MCF 10A (cell line): ENCODE measurements around the gene CA12. TPM values are rescaled to one million over a fixed set of nuclear protein-coding genes. Genes with fewer than 3 reads are reported as not detected.
A peak's percentile ranks its signal among the peaks of the same experiment; 100 is the strongest.

Experiments used
- BruUV-seq: library from RNA; stranded (reverse); fragments of 400-500 nt; replicated peaks from 2 replicates; lab custom pipeline; 2021; lab: Mats Ljungman, UMichigan
- CTCF ChIA-PET: fragments of 300-600 bp; sonication (Branson Sonifier 250); formaldehyde crosslinking; extraction: SDS; loops from one replicate; lab custom pipeline; 2021; ENCODE audit warnings: antibody characterized with exemption, inconsistent platforms; lab: Yijun Ruan, JAX
- POLR2A ChIA-PET: fragments of 300-600, 350-650 bp; sonication (Branson Sonifier 250); formaldehyde crosslinking; extraction: SDS; loops from one replicate; lab custom pipeline; 2020; ENCODE audit warnings: antibody characterized with exemption, inconsistent platforms; lab: Yijun Ruan, JAX
- DNase-seq: peaks from one replicate; pipeline ENCODE4 v3.0.0-alpha.2; 2018; ENCODE audit not compliant: unreplicated experiment
- H3K27ac Mint-ChIP-seq: one replicate; pipeline ENCODE4 v1.8.0; 2022; ENCODE audit warnings: mild to moderate bottlenecking, low read depth, mixed read lengths; ENCODE audit not compliant: unreplicated experiment
- H3K27me3 Mint-ChIP-seq: one replicate; pipeline ENCODE4 v1.8.0; 2022; ENCODE audit warnings: mixed read lengths; ENCODE audit not compliant: insufficient read depth, unreplicated experiment
- H3K36me3 Mint-ChIP-seq: one replicate; pipeline ENCODE4 v1.8.0; 2022; ENCODE audit warnings: mild to moderate bottlenecking, moderate library complexity, mixed read lengths; ENCODE audit not compliant: insufficient read depth, unreplicated experiment
- H3K4me1 Mint-ChIP-seq: one replicate; pipeline ENCODE4 v1.8.0; 2022; ENCODE audit warnings: mixed read lengths; ENCODE audit not compliant: insufficient read depth, unreplicated experiment
- H3K4me3 Mint-ChIP-seq: one replicate; pipeline ENCODE4 v1.8.0; 2022; ENCODE audit warnings: mild to moderate bottlenecking, moderate library complexity, mixed read lengths; ENCODE audit not compliant: unreplicated experiment
- H3K9me3 Mint-ChIP-seq: one replicate; pipeline ENCODE4 v1.8.0; 2022; ENCODE audit warnings: mixed read lengths; ENCODE audit not compliant: unreplicated experiment
- CTCF ChIP-seq: fragments of 200-600 bp; IDR thresholded peaks from one replicate; pipeline ENCODE4 v1.8.0; 2022; ENCODE audit warnings: antibody characterized with exemption, mild to moderate bottlenecking; ENCODE audit not compliant: unreplicated experiment
- intact Hi-C: fragments of 100-400 bp; cut with micrococcal nuclease; formaldehyde crosslinking; loops from 2 replicates; pipeline ENCODE4 v1.14.1; 2022
- total RNA-seq: library from RNA; stranded (reverse); gene quantifications from 2 replicates; pipeline ENCODE4 v1.2.3, GENCODE V29; 2022

CA12 gene
- total RNA-seq, 1 experiment from 2014 or later, result 19.6 TPM

- POLR2A ChIA-PET, result no interaction called here
- BruUV-seq, result no TSS peak
Observed at GRCh38 chr15:63334821-63335220, 46.8 kb downstream of the CA12 start.

GRCh38 chr15:63332367-63333124 lies 49.1 kb downstream of the CA12 start:
- Mint-ChIP-seq H3K27me3 (no peaks in the 10 kb centered on the region), H3K27ac (peak overlapping the region; percentile 13), H3K4me1 (peaks cover 20% of the 10 kb centered on the region), H3K4me3 (peak overlapping the region; percentile 2), H3K36me3 (peaks cover 29% of the 10 kb centered on the region), H3K9me3 (no peaks in the 10 kb centered on the region)
- CTCF ChIA-PET, result interaction anchor here (0.7 to 1.8 kb wide), 2 partner anchors 43 to 70 kb away, joined by 3 to 10 read pairs; no protein-coding TSS in a partner anchor
- POLR2A ChIA-PET, result interaction anchor here (0.7 to 2.3 kb wide), 12 partner anchors 13 to 238 kb away, joined by 3 to 17 read pairs (median 4); partner anchors contain the start of genes CA12 and RPS27L
- peak; percentile 97 for DNase-seq
- intact Hi-C loops, result loop anchor here (5.0 kb wide), 1 partner anchor 50 kb away; the partner anchor contains the start of gene CA12
- no TSS peak for BruUV-seq
- TF ChIP-seq CTCF, result no peak

More at GRCh38 chr15:63334821-63335220, 46.8 kb downstream of the CA12 start:
- no peak for DNase-seq
- TF ChIP-seq CTCF, result no peak
- Mint-ChIP-seq H3K27ac (no peak overlapping the region), H3K9me3 (no peaks in the 10 kb centered on the region), H3K27me3 (no peaks in the 10 kb centered on the region), H3K4me1 (peaks cover 20% of the 10 kb centered on the region), H3K36me3 (peaks cover 35% of the 10 kb centered on the region), H3K4me3 (no peak overlapping the region)
- intact Hi-C loops, result loop anchor here (5.0 kb wide), 1 partner anchor 47 kb away; the partner anchor contains the start of gene CA12
- CTCF ChIA-PET, result no interaction called here

- Mint-ChIP-seq H3K9me3 (no peaks in the 10 kb centered on the region), H3K4me3 (peak overlapping the region; percentile 41), H3K27me3 (no peaks in the 10 kb centered on the region), H3K27ac (peak overlapping the region; percentile 82), H3K36me3 (peaks cover 20% of the 10 kb centered on the region), H3K4me1 (peaks cover 20% of the 10 kb centered on the region)
- ChIA-PET POLR2A (interaction anchor here (0.9 to 2.3 kb wide), 3 partner anchors 16 to 74 kb away, joined by 3 to 15 read pairs (median 5); partner anchors contain the start of gene CA12), CTCF (interaction anchor here (0.7 to 1.5 kb wide), 3 partner anchors 41 to 135 kb away, joined by 3 to 4 read pairs (median 4); no protein-coding TSS in a partner anchor)
- TF ChIP-seq CTCF, result no peak
- peak; percentile 51 for DNase-seq
- BruUV-seq, result no TSS peak
- intact Hi-C loops, result loop anchor here (5.0 kb wide), 1 partner anchor 51 kb away; the partner anchor contains the start of gene CA12
Observed at GRCh38 chr15:63331456-63331855, 50.2 kb downstream of the CA12 start.

- ChIA-PET CTCF (interaction anchor here (0.7 to 1.5 kb wide), 3 partner anchors 41 to 136 kb away, joined by 3 to 4 read pairs (median 4); no protein-coding TSS in a partner anchor), POLR2A (interaction anchor here (0.9 to 1.0 kb wide), 2 partner anchors 17 to 75 kb away, joined by 3 to 5 read pairs; no protein-coding TSS in a partner anchor)
- TF ChIP-seq CTCF, result no peak
- peaks cover 21% of the 10 kb centered on the region for H3K36me3 Mint-ChIP-seq
- peak overlapping the region; percentile 82 for H3K27ac Mint-ChIP-seq
- H3K27me3 Mint-ChIP-seq, result no peaks in the 10 kb centered on the region
- H3K4me1 Mint-ChIP-seq, result peaks cover 20% of the 10 kb centered on the region
- no TSS peak for BruUV-seq
- intact Hi-C loops, result loop anchor here (5.0 kb wide), 1 partner anchor 51 kb away; the partner anchor contains the start of gene CA12
- DNase-seq, result no peak
- peak overlapping the region; percentile 41 for H3K4me3 Mint-ChIP-seq
- H3K9me3 Mint-ChIP-seq, result no peaks in the 10 kb centered on the region
Observed at GRCh38 chr15:63330926-63331325, 50.7 kb downstream of the CA12 start.
